ENCODE data around the gene CUEDC2. TPM values are rescaled to one million over a fixed set of nuclear protein-coding genes. Genes with fewer than 3 reads are reported as not detected.

Gene CUEDC2
- total RNA-seq, 3 donors from 2014 or later (not counting 1 experiment from before 2014, with no cell fraction given): 35.0 to 43.0 (median 37.7) TPM

DNA sequence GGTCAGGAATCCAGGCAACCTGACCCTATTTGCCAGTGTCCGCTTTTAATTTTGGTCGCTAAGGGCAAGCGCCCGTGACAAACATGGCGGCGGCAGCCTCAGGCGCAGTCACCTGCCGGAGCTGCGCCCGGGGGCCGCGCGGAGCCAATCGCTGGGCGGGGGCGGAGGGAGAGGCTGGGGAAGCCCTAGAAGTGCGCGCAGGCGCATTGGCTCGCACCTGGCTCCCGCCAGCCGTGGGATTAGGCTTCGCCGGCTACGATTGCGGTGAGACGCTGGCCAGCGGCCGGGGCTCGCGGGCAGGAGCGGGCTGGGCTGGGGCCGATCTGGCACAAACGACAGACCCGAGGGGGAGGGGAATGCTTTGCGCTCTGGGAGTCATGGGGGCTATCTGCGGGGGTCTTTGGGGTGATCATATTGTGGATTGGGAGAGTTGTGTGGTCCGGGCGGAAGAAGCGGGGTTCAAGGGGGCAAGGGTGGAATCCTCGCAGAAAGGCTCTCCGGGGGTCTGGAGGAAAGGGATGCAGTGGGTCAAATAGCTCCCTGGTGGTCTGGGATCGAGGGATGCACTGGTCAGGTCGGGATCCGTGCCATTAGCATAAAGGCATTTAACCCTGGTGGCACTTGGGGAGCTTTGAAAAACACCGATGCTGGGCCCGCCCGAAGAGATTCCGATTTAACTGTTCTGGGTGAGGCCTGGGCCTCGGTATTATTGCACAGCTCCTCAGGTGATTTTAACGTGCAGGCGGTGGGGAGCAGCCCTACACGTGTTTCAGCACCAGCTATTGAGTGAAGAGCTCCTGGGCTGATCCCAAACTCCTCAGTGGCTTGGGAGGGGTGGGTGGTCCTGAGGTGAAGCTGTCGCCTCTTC, 29.0 kb upstream of the CUEDC2 start:
- no peaks in the 10 kb centered on the region for H3K9me3 ChIP-seq (ENCODE audit: control insufficient read depth, insufficient read depth, low read length)
- peak overlapping the region; percentile 98 for H3K4me3 Mint-ChIP-seq
- no peaks in the 10 kb centered on the region for H3K36me3 Mint-ChIP-seq
- ATAC-seq (peak; percentile 99 to 100 (median 100)), DNase-seq (peak; percentile 89 to 97)
- peaks cover 22 to 26% of the 10 kb centered on the region in 2 donors for H3K4me1 Mint-ChIP-seq
- H3K27me3 Mint-ChIP-seq (ENCODE audit: low read depth in 2 of 2): peaks cover 0 to 2% of the 10 kb centered on the region in 2 donors
- WGBS (ENCODE audit: insufficient coverage): 3% methylated on average over 54 of the region's 54 CpGs
- intact Hi-C loops (cut with micrococcal nuclease): loop anchor here (1.0 to 5.0 kb wide), 4 partner anchors 11 to 44 kb away; partner anchors contain the start of genes ACTR1A, CUEDC2, PSD and SUFU
- no peaks in the 10 kb centered on the region for H3K36me3 ChIP-seq (ENCODE audit: control insufficient read depth, insufficient read depth, low read length)
- peak overlapping the region; percentile 77 for H3K4me3 ChIP-seq (ENCODE audit: low read length)
- no peaks in the 10 kb centered on the region for H3K27me3 ChIP-seq (ENCODE audit: control insufficient read depth, insufficient read depth, low read length)
- H3K27ac Mint-ChIP-seq: peak overlapping the region; percentile 80 to 96
- H3K4me1 ChIP-seq (ENCODE audit: control insufficient read depth, insufficient read depth, low read length): peaks cover 15% of the 10 kb centered on the region
- H3K9me3 Mint-ChIP-seq: no peaks in the 10 kb centered on the region
- TF ChIP-seq, protein P1, sequence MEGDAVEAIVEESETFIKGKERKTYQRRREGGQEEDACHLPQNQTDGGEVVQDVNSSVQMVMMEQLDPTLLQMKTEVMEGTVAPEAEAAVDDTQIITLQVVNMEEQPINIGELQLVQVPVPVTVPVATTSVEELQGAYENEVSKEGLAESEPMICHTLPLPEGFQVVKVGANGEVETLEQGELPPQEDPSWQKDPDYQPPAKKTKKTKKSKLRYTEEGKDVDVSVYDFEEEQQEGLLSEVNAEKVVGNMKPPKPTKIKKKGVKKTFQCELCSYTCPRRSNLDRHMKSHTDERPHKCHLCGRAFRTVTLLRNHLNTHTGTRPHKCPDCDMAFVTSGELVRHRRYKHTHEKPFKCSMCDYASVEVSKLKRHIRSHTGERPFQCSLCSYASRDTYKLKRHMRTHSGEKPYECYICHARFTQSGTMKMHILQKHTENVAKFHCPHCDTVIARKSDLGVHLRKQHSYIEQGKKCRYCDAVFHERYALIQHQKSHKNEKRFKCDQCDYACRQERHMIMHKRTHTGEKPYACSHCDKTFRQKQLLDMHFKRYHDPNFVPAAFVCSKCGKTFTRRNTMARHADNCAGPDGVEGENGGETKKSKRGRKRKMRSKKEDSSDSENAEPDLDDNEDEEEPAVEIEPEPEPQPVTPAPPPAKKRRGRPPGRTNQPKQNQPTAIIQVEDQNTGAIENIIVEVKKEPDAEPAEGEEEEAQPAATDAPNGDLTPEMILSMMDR (IDR thresholded peaks at IDR 0.05): no peak
- H3K27ac ChIP-seq (ENCODE audit: low read length): peak overlapping the region; percentile 53

DNA sequence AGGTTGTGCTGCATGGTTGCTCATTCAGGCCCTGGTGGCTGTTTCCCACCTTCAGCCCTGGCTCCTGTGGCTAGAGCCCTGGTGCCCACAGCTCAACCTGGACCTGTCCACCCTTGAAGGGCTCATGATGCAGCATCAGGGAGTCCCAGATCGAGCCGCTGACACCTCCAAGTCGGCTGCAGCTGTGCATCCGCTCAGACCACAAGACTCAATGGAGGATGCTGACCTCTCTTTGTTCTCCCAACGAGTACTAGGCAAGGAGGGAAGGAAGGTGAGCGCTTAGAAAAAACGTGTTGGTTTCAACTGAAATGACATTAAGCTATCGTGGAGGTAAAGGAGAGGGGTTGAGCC, 28.4 kb upstream of the CUEDC2 start:
- H3K4me1 ChIP-seq (ENCODE audit: control insufficient read depth, insufficient read depth, low read length): peaks cover 15% of the 10 kb centered on the region
- H3K27ac ChIP-seq (ENCODE audit: low read length): peak overlapping the region; percentile 25
- DNase-seq (no peak), ATAC-seq (peak; percentile 3 to 21 (median 14))
- intact Hi-C loops (cut with micrococcal nuclease): loop anchor here (1.0 to 5.0 kb wide), 4 partner anchors 11 to 44 kb away; partner anchors contain the start of genes ACTR1A, CUEDC2, PSD and SUFU
- Mint-ChIP-seq H3K27me3 (ENCODE audit: low read depth in 2 of 2) (peaks cover 0 to 2% of the 10 kb centered on the region in 2 donors), H3K4me3 (peak overlapping the region; percentile 98), H3K27ac (peak overlapping the region; percentile 80 to 96), H3K36me3 (no peaks in the 10 kb centered on the region), H3K9me3 (no peaks in the 10 kb centered on the region), H3K4me1 (peaks cover 22 to 26% of the 10 kb centered on the region in 2 donors)
- H3K27me3 ChIP-seq (ENCODE audit: control insufficient read depth, insufficient read depth, low read length): no peaks in the 10 kb centered on the region
- no peaks in the 10 kb centered on the region for H3K9me3 ChIP-seq (ENCODE audit: control insufficient read depth, insufficient read depth, low read length)
- WGBS (ENCODE audit: insufficient coverage): 23% methylated on average over 8 of the region's 8 CpGs
- TF ChIP-seq, protein P1 (IDR thresholded peaks at IDR 0.05): no peak
- H3K36me3 ChIP-seq (ENCODE audit: control insufficient read depth, insufficient read depth, low read length): peaks cover 4% of the 10 kb centered on the region
- H3K4me3 ChIP-seq (ENCODE audit: low read length): peak overlapping the region; percentile 77

DNA sequence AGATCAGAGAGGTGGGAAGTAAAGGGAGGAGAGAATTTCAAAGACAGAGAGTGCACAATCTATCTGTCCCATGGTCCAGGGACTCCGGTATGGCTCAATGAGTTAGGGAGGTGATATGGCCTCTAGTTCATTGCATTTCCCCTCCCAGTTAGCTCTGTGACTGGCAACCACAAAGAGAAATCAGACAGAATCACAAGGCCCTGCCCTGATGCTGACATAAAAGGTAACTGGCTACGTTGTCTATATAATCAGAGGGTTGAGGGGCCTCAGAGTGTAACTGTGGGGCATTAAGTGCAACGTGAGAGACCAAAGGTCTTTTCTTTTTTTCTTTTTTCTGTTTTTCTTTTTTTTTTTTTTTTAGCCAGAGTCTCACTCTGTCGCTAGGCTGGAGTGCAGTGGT, 26.3 kb upstream of the CUEDC2 start:
- H3K9me3 Mint-ChIP-seq: no peaks in the 10 kb centered on the region
- ATAC-seq (no peak), DNase-seq (no peak)
- no peak overlapping the region for H3K4me3 ChIP-seq (ENCODE audit: low read length)
- H3K9me3 ChIP-seq (ENCODE audit: control insufficient read depth, insufficient read depth, low read length): no peaks in the 10 kb centered on the region
- TF ChIP-seq, protein P1 (IDR thresholded peaks at IDR 0.05): no peak
- 91% methylated on average over 4 of the region's 4 CpGs for WGBS (ENCODE audit: insufficient coverage)
- peaks cover 11% of the 10 kb centered on the region for H3K36me3 ChIP-seq (ENCODE audit: control insufficient read depth, insufficient read depth, low read length)
- H3K27me3 Mint-ChIP-seq (ENCODE audit: low read depth in 2 of 2): peaks cover 0 to 2% of the 10 kb centered on the region in 2 donors
- H3K36me3 Mint-ChIP-seq: no peaks in the 10 kb centered on the region
- no peak overlapping the region for H3K27ac Mint-ChIP-seq
- no peak overlapping the region for H3K27ac ChIP-seq (ENCODE audit: low read length)
- no peak overlapping the region for H3K4me3 Mint-ChIP-seq
- H3K4me1 ChIP-seq (ENCODE audit: control insufficient read depth, insufficient read depth, low read length): peaks cover 15% of the 10 kb centered on the region
- intact Hi-C loops (cut with micrococcal nuclease): no loop called here
- H3K27me3 ChIP-seq (ENCODE audit: control insufficient read depth, insufficient read depth, low read length): no peaks in the 10 kb centered on the region
- H3K4me1 Mint-ChIP-seq: peaks cover 22 to 26% of the 10 kb centered on the region in 2 donors
